Epithelial cell of esophagus (primary cell): Measurements from ENCODE around the gene CADPS.

Source experiments
- DNase-seq: peaks from one replicate; pipeline ENCODE4 v3.0.0; 2010; ENCODE audit warnings: low read depth
- H3K4me3 ChIP-seq: 2 replicates; pipeline ENCODE4 v1.5.1; 2011; ENCODE audit warnings: mild to moderate bottlenecking, low read length, control low read depth
- TF ChIP-seq, protein P1 (sequence below): IDR thresholded peaks from 2 replicates; pipeline ENCODE4 v1.5.1; 2011; ENCODE audit warnings: low read depth, mild to moderate bottlenecking, low read length, control low read depth, inconsistent platforms; ENCODE audit not compliant: insufficient read depth; ENCODE audit errors: missing control alignments

CADPS gene

DNA sequence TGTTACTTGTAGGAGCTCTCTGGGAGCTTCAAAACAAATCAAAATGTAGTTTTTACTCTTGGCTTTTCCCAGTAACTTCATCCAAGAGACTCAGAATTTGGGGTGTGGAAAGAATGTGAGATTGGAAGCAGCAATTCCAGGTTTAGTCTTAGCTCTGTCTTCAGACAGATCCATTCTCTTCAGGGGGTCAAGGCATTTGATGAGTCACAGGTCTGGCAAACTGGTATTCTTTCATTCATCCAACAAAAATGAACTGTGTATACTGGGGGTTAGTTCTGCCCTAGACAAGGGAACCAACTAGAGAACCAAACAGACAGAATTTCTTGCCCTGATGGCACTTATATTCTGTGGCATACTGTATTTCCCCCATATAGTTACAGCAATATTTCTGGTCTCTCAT is 36.3 kb upstream of the CADPS start:
- no peak for DNase-seq
- H3K4me3 ChIP-seq: no peak overlapping the region

DNA sequence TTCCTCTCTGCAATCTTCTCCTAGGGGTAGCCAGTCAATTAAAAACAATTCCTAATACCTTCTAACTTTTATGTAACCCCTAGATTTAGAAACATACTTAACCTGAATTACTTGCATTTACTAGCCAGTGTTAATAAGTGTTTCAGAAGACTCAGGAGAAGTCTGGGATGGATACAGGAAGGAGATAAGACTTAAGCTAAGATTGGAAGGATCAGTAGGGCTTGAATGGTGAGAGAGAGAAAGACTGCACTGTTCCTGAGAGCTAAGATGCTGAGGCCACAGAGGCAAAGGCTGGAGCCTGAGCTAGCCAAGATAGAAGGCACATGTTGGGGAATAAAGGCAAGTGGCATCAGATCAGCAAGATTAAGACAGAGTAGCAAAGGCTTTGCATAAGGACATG is 30.1 kb upstream of the CADPS start:
- DNase-seq: no peak
- no peak overlapping the region for H3K4me3 ChIP-seq
- TF ChIP-seq, protein P1, sequence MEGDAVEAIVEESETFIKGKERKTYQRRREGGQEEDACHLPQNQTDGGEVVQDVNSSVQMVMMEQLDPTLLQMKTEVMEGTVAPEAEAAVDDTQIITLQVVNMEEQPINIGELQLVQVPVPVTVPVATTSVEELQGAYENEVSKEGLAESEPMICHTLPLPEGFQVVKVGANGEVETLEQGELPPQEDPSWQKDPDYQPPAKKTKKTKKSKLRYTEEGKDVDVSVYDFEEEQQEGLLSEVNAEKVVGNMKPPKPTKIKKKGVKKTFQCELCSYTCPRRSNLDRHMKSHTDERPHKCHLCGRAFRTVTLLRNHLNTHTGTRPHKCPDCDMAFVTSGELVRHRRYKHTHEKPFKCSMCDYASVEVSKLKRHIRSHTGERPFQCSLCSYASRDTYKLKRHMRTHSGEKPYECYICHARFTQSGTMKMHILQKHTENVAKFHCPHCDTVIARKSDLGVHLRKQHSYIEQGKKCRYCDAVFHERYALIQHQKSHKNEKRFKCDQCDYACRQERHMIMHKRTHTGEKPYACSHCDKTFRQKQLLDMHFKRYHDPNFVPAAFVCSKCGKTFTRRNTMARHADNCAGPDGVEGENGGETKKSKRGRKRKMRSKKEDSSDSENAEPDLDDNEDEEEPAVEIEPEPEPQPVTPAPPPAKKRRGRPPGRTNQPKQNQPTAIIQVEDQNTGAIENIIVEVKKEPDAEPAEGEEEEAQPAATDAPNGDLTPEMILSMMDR: no peak

More for the DNA sequence above, 36.3 kb upstream of the CADPS start:
- TF ChIP-seq, protein P1: no peak

DNA sequence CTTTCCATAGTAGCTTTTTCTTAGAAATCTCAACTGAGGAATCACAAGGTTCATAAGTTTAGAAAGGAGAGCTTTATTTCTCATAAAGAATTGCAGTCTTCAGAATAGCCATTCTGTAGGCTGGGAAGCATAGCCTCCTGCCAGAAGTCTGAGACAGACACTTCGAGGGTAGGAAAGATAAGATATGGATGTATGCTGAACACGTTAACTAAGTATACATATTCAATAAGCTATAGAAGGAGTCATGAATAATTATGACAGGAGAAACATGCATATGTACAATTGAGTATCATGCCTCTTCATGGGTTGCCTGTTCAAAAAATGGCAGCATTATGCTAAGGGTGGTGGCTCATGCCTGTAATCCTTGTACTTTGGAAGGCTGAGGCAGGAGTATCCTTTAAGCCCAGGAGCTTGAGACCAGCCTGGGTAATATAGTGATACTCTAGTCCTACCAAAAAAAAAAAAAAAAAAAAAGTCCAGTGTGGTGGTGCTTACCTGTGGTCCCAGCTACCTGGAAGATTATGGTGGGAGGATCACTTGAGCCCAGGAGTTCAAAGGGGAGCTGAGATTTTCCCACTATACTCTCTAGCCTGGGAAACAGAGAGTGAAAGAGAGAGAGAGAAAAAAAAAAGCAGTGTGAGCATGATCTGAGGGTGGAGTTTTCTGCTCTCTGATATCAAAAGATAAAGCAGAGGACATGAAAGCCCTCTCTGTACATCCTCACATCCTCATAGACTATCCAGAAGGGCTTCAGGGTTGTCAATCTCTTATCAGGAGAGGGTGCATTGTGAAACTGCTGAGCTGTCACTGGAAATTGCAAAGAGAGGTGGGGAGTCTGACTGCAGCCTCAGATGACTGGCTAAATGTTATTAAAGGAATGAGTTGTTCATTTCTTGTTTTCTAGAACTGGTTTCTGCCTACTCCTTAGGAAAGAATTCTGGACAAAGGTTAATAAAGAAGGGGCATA is 23.6 kb upstream of the CADPS start:
- peak; percentile 23 for DNase-seq
- no peak overlapping the region for H3K4me3 ChIP-seq
- TF ChIP-seq, protein P1: no peak

DNA sequence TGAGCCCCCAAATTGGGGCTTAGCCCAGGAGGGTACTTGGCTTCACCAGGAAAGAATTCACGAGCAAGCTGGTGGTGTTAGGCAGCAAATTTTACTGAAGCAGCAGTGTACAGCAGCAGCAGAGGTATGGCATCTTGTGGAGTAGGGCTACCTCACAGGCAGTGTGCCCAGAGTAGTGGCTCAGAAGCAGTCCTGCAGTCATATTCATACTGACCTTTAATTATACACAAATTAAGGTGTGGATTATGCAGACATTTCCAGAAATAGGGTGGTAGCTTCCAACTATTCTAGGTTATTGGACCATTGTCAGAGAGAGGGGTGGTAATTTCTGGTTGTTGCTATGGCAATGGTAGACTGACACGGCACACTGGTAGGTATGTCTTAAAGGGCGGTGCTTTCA is 20.7 kb upstream of the CADPS start:
- TF ChIP-seq, protein P1: no peak
- no peak for DNase-seq
- H3K4me3 ChIP-seq: no peak overlapping the region

DNA sequence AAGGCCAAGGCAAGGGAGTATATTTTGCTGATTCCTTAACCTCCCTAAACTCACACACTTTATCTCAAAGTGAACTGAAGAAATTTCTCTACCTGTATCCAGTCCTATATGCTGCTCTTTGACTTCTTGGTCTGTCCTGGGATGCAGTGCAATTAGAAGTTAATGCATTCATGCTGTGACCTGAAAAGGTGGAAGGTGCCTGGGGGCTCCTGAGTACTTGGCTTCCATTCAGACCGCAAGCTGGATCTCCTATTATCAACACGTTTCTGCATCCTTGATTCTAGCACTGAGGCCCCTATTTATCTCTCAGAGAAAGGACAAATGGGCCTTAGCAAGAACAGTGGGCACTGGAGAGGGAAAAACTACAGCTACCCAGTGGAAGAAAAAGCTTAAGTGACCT is 17.7 kb upstream of the CADPS start:
- H3K4me3 ChIP-seq: no peak overlapping the region
- no peak for DNase-seq
- TF ChIP-seq, protein P1: no peak

DNA sequence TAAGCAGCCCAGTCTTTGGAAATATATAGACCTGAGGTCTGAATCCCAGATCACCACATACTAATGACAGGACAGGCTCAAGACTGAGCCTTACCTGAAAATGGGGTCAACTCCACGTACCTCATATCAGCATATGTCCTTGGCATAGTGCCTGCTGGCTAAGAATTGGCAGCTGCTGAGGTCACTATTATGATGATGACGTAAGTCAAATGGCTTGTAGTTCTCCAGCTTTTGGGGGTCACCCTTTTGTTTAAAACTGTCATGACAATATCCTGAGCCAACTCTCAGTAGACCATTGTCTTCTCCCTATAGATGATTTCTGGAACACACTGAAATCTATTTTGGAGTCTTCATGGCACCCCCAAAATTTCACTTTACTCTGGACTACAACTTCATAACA is 16.8 kb upstream of the CADPS start:
- TF ChIP-seq, protein P1: no peak
- no peak for DNase-seq
- no peak overlapping the region for H3K4me3 ChIP-seq
